DND-41 (cell line): ENCODE data around the gene P4HA1.

ENCODE experiments used
- EZH2 ChIP-seq: IDR thresholded peaks from 3 replicates; pipeline ENCODE4 v1.6.1; 2012; ENCODE audit warnings: borderline replicate concordance, low read depth, mild to moderate bottlenecking, moderate library complexity, low read length, inconsistent platforms; ENCODE audit not compliant: severe bottlenecking
- TF ChIP-seq, protein P1 (sequence below): IDR thresholded peaks from 2 replicates; pipeline ENCODE4 v1.5.1; 2012; ENCODE audit warnings: borderline replicate concordance, low read length, moderate library complexity, mild to moderate bottlenecking; ENCODE audit not compliant: poor library complexity, severe bottlenecking; ENCODE audit errors: extremely low read depth

DNA sequence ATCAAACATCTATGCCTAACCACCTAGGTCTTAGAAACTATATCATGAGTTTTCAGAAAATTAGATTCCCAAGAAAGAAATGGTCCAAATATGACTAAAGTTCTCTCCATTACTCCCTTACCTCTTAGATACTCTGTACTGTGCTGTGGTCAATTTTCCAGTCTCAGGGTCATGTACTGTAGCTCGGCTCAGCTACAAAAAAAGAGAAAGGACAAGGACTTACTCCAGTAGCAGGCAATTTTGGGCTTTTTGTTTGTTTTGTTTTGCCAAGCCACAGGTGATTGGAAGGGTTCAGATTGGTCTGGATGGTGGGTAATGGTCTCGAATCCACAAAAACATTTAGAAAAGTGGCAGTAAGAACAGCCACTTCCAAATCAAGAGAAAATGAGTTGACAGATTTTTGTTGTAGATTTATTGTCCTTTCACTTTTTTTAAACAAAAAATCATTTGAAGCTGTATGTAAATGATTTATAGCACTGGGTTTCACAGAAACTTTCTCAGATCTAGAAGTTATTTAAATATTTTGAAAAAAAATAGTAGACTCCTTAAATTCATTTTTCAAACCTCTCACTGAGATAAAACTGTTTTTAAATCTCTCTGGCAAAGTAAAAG is 52.8 kb downstream of the P4HA1 start:
- TF ChIP-seq, protein P1, sequence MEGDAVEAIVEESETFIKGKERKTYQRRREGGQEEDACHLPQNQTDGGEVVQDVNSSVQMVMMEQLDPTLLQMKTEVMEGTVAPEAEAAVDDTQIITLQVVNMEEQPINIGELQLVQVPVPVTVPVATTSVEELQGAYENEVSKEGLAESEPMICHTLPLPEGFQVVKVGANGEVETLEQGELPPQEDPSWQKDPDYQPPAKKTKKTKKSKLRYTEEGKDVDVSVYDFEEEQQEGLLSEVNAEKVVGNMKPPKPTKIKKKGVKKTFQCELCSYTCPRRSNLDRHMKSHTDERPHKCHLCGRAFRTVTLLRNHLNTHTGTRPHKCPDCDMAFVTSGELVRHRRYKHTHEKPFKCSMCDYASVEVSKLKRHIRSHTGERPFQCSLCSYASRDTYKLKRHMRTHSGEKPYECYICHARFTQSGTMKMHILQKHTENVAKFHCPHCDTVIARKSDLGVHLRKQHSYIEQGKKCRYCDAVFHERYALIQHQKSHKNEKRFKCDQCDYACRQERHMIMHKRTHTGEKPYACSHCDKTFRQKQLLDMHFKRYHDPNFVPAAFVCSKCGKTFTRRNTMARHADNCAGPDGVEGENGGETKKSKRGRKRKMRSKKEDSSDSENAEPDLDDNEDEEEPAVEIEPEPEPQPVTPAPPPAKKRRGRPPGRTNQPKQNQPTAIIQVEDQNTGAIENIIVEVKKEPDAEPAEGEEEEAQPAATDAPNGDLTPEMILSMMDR: no peak
- TF ChIP-seq EZH2: no peak
